GM12892 (cell line): ENCODE measurements around the gene NOMO2.
"Not testable (repeated sequence)": the region's sequence is repeated elsewhere in the genome, so short reads cannot be mapped to it uniquely, and the experiment has no call there.

ENCODE experiments used
- POLR2AphosphoS5 ChIP-seq: IDR thresholded peaks from 2 replicates; pipeline ENCODE4 v1.6.1; 2011; ENCODE audit warnings: low read depth, low read length, control low read depth
- TAF1 ChIP-seq: IDR thresholded peaks from 2 replicates; pipeline ENCODE4 v1.6.1; 2011; ENCODE audit warnings: low read depth, mild to moderate bottlenecking, control low read depth, low read length, borderline replicate concordance

GRCh38 chr16:18384869-18385268 is 177.0 kb downstream of the NOMO2 start:
- not testable (repeated sequence) for TF ChIP-seq POLR2AphosphoS5, TAF1
